GM18499 (cell line): ENCODE measurements around the gene CNIH4.
"Not testable (repeated sequence)": the region's sequence is repeated elsewhere in the genome, so short reads cannot be mapped to it uniquely, and the experiment has no call there.

Experiments used
- ATAC-seq: cut with Tn5 transposase; IDR thresholded peaks from one replicate; pipeline ENCODE4 v1.9.1; 2021; ENCODE audit warnings: moderate number of reproducible peaks; ENCODE audit not compliant: insufficient read depth, unreplicated experiment

Gene CNIH4

DNA sequence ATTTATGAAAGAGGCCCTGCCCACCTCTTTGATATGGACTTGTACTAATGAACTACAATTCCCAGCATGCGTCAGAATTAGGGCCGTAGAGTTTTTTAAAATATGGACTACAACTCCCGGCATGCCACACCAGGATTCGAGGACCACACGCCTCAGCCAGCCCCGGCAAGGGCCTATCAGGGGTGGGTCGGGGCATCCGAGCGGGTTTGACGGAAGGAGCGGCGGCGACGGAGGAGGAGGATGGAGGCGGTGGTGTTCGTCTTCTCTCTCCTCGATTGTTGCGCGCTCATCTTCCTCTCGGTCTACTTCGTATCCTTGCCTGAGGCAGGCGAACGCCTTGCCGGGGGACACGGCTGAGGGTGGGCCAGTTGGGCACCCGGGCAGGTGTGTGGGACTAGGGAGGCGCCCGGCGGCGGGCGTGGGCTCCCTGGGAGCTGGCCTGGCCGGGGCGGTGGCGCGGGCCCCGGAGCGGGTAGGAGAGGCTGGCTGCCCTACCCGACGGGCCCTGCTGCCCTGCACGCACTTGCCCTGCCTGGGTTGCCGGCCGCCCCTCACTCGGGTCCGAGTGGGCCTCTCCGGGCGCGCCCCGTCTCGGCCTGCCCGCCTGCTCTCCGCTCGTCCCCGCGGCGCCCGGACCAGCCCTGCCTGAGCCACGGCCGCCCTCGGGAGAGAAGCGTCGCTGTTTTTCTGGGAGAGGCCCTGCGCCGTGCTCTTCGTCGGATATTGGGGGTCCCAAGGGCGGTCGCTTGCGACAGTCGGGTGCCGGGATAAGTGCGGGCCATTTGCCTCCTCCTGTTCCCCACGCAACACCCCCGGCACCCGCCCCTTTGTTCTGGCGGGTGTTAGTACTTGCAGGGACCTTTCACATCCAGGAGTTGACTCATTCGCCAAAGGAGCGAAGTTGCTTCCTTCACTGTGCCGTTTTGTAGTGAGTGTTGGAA lies at the start of gene CNIH4:
Gene CNIH4, plus strand, starts transcription at position 195 of the 941 bp plus-strand sequence. Its CDS starts 46 bp downstream, at position 241.
- peak; percentile 93 for ATAC-seq

DNA sequence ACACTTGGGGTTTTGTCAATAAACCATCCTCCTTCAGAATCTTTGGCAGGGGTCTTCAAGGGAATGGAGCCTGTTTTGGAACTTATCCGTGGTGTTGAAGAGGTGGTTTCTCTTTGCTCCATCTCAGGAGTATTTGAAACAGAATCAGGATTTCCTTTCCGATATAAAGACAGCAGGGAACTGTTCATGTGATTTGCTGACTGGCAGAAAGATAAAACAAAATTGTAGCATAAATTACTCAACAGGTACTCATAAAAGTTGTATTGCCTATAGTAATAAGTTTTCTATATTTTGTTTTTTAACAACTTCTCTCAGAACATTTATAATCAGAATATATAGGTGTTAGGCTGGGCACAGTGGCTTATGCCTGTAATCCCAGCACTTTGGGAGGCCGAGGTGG lies 48.6 kb upstream of the CNIH4 start:
- no peak for ATAC-seq

DNA sequence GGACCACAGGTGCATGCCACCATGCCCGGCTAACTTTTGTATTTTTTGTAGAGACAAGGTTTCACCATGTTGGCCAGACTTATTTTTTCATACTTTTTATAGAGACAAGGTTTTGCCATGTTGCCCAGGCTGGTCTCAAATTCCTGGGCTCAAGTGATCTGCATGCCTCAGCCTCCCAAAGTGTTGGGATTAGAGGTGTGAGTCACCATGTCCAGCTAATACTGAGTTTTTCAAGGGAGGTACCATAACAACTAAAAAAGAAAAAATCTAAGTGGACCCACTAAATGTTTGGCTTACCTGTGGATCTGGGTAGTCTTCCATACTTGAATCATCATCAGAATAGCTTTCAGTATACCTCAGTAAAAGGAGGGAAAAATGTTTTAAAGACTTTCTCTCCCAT lies 45.2 kb upstream of the CNIH4 start:
- ATAC-seq = not testable (repeated sequence)

DNA sequence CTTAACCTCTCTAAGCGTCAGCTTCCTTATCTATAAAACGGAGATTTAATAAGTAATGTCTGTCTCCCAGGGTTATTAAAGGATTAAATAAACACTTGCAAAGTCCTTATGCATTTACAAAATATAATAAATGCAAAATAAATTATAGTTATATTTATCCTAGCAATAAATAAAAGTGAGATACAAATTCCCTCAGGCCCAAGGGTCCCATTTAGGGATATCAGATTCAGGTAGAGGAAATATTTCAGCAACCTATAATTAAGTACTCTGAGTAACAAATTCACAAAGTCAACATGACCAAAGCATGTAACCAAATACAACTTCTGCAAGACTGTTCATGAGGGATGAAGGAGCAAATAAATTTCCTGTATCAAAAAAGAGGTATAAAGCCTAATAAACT lies 44.7 kb upstream of the CNIH4 start:
- no peak for ATAC-seq

DNA sequence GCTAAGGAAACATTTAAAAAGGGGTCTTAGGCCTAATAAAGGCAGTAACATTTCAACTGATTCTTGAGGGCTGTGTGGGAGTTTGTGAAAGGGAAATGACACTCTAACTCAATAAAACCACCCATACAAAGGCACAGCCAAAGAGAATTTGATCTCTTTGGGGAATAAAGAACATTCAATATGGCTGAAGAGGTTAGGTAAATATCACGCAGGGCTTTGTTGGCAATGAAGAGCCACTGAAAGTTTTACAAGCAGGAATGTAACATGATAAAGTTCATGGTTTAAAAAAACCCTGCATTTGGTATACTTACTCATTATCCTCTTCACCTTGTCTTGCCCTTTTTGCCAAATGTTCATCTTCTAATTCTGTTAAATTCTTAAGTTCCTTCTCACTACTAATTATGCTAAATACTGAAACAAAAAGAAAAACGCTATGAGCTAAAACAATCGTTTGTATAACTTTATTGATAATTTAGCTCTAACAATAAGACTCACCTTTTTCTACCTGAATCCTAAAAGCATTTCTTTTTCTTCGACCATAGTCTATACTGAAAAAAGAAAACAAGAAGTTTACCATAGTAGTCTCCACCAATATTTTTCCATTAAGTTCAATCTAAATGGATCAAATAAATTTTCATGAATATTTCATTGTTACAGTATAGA lies 39.2 kb upstream of the CNIH4 start:
- no peak for ATAC-seq

DNA sequence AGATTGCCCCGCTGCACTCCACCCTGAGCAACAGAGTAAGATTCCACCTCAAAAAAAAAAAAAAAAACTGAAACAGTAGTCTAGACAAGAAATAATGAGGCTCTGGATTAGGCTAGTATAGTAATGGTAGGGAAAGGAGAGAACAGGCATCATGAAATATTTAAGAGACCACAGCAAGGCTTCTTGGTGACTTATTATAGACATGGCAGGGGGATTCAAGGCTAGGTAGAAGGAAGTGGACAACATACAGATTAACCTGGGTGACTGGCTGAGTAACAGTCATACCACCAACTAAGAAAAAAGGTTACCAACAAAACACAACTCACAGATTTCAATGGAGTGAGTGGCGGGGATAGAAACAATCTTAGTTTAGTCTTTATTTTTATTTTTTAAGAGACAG lies 35.0 kb upstream of the CNIH4 start:
- no peak for ATAC-seq

DNA sequence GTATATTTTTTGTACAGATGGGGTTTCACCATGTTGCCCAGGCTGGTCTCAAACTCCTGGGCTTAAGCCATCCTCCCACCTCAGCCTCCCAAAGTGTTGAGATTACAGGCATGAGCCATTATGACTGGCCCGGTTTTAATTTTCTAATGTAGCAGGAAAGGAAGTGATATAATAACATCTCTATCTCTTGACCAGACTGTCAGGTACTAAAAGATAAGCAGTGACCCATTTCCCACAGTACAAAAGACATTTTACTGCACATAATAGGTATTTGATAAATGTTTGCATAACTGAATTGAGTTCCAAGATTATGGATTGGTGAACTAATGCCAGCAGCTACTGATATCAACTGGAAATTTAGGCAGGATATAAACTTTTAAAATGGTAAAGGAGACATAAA lies 30.7 kb upstream of the CNIH4 start:
- ATAC-seq = no peak

DNA sequence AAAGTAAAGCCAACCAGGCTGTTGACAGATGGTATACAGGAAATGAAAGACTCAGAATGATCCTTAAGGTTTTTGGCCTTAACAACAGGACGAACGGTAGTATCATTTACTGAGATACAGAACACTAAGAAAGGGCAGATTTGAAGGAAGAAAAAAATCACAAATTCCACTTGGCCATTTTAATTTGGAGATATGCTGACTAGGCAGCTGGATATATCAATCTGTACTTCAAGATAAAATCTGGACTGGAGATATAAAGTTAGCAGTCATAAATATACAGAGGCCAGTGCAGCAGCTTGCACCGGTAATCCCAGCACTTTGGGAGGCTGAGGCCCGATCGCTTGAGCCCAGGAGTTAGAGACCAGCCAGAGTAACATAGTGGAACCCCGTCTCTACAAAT lies 28.0 kb upstream of the CNIH4 start:
- ATAC-seq = no peak

DNA sequence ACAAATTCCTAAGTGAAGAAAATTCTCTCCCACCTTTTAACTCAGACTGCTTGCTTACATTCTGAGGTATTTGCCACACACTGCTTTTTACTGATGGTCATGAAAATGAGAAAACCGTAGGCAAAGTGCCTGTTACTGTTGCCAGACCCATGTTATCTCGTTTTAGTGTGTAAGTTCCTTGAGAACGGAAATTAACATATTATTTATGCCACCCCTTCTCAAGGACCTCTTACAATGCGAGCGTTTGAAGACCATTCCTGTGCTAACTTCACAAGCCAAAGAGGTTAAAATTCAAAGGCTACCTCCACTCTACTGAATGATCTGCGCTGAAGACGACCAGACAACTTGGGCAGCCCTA lies 27.2 kb upstream of the CNIH4 start:
- no peak for ATAC-seq

DNA sequence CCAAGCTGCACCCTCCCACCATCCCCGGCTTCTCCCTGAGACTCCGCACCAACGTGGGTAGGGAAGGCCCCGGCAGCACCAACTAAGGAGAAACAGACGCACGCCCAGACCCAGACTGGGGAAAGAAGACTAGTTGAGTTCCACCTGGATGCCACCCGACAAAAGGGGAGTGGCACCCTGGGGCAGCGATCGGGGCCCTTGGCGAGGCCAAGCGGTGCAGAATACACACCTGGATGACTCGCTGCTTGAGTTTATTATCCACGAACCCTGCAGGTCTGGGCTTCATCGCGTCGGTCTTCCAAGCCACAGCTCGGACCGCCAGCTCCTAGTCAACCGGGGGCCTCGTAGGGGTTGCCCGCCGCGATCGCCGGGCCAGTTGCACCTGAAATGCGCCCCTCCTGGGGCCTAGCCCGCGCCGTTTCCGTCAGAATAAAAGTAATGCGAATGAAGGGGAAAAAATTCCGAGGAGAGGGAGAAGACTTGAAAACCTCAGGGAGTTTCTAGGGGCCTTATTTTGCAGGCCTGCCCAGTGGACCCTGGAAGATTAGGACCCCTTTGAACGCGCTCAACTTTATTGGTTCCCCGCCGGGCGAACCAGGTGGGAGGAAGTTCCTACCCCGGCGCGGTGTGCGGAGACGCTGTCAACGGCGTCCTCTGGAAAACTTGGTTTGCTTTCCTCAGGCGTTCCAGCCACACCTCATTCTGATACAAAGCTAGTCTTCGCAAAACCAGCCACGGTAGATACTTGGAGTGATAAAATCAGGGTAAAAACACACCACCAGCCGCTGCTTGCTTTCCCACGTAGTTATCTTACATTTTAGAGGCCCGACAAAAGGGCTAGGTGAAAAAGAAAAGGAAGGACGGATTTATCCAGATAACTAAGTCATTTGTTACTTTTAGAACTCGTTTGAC lies 26.6 kb upstream of the CNIH4 start, which contains the start of gene NVL:
Gene NVL, minus strand, starts transcription at position 331 of the 912 bp plus-strand sequence. Its CDS starts 45 bp downstream, at position 286.
- peak; percentile 42 for ATAC-seq

DNA sequence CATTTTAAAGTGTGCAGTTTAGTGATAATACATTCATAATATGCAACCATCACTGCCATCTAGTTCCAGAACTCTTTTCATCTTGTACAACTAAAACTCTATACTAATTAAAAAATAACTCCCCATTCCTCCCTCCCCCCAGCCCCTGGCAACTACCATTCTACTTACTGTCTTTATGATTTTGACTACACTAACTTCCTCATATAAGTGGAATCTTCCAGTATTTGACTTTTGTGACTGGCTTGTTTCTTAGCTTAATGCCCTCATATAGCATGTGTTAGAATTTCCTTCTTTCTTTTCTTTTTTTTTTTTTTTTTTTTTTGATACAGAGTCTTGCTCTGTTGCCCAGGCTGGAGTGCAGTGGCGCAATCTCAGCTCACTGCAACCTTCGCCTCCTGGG lies 25.4 kb upstream of the CNIH4 start:
- no peak for ATAC-seq

DNA sequence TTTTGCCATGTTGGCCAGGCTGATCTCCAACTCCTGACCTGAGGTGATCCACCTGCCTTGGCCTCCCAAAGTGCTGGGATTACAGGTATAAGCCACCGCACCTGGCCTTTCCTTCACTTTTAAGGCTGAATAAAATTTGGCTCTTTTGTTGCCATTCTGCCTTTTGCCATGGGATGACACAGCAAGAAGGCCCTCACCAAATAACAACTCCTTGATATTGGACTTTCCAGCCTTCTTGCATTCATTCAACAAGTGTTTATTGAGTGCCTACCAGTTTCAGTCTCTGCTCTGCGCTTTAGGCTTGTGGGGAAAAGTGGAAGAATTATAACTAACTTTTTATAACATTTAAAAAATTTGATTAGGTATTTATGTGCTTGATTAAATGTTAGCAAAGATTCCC lies 24.9 kb upstream of the CNIH4 start:
- no peak for ATAC-seq

DNA sequence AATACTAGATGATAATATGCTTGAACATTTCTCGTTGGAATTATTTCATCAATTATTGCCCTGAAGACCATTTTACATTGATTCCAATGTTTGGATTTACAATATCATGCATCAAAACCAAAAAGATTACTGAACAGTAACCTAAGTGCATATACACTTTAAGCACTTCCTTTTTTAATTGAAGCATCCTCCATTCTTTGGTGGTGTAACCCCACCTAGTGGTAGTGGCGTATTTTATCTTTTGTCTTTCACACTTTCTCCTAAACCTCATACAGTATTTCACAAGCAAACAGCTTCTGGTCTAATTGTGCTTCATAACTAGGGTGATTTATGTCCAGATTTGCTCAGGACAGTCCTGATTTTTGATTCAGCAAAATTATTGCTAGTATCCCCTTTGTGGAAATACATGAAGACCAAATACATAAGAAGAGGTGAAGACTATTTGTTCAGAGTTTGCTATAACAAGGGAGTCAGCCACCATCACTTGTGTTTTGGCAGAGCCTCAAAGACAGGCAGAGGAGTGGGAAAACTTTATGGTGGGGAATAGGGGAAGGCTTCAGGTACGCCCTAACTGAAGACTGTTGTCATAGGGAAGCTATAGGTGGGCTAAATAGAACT lies 23.3 kb upstream of the CNIH4 start:
- ATAC-seq = peak; percentile 51

DNA sequence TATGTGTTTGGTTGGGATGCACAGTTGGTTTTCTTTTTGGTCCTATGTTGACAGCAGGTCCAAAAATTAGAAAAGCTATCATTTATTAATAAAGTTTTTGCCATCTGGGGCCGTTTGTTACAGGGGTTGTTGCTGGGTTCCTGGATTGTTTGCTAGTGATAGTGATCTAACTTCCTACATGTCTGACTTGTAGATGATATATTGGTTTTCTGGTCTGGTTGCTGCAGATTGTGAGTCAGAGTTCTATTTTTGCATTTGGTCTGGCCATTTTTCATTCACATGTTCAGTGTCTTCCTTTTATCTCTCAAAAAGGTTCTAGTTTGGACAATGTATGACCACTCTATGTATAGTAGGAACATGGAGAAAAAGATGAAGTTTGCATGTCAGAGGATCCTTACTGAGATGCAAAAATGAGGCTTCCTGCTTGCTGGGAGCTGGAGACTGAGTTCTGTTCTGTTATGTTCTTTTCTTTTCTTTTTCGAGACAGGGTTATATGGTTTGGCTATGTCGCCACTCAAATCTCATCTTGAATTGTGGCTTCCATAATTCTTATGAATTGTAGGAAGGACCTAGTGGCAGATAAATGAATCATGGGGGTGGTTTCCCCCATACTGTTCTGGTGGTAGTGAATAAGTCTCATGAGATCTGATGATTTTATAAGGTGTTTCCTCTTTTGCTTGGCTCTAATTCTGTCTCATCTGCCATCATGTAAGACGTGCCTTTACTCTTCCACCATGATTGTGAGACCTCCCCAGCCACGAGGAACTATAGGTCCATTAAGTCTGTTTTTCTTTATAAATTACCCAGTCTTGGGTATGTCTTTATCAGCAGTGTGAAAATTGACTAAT lies 22.5 kb upstream of the CNIH4 start:
- no peak for ATAC-seq

DNA sequence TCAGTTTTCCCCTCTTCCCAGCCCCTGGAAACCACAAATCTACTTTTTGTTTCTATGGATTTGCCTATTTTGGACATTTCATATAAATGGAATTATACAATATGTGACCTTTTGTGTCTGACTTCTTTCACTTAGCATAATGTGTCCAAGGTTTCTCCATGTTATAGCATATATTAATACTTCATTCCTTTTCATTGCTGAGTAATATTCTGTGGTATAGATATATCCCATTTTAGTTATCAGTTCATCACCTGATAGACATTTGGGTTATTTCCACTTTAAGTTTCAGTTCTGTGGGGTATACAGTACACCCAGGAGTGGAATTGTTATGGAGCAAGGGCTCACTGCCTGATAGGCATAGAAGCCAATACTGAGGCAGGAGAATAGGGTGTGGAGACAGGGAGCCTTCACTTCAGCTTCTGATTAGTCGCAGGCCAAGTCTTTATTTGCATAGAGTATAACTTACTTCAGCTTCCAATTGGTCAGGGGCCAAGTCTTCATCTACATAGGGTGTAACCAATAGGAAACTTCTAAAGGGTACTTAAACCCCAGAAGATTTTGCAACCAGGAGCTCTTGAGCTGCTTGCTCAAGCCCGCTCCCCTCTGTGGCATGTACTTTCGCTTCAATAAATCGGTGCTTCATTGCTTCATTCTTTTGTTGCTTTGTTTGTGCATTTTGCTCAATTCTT lies 18.4 kb upstream of the CNIH4 start:
- ATAC-seq = no peak

DNA sequence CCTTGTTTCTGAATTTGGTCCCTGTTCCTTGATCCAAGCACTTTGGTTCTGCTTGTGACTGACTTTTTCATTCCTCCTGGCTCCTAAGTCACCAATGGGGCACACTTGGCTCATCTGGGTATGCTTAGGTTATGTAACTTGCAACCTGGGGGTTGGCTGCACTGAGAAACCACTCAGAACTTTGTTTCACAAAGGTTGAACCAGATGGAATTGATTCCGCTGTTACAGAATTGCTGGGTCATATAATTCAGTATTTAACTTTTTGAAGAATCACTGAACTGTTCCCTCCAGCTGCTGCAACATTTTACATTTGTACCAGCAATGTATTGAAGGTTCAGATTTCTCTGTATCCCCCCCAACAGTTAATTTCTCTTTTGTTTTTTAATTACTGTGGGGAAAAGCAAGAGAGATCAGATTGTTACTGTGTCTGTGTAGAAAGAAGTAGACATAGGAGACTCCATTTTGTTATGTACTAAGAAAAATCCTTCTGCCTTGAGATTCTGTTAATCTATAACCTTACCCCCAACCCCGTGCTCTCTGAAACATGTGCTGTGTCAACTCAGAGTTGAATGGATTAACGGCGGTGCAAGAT lies 17.1 kb upstream of the CNIH4 start:
- ATAC-seq = no peak

DNA sequence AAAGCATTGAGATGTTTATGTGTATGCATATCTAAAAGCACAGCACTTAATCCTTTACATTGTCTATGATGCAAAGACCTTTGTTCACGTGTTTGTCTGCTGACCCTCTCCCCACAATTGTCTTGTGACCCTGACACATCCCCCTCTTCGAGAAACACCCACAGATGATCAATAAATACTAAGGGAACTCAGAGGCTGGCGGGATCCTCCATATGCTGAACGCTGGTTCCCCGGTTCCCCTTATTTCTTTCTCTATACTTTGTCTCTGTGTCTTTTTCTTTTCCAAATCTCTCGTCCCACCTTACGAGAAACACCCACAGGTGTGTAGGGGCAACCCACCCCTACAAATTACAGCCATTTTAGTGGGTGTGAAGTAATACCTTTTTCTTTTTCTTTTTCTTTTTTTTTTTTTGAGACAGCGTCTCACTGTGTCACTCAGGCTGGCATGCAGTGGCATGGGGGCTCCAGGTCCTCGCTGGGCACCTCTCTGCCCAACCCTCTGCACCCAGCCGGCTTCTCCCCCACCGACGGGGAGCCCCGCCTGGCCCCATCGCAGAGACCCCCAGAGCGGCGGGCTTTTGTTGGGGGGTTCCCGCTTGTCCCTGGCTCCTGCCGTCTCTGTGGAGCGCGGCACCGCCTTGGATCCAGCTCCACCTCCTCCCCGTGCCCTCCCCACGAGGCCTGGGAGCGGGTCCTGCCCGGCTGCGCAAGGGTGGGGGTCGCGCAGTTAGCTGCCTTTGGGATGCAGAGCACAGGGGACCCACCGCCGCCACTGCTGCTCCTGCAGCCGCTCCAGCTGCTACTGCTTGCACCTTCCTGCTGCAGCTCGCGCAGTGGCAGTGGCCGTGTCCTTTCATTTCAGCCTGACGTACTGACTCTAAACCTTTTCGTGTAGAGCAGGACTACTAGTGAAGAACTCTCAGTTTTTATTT lies 16.0 kb upstream of the CNIH4 start:
- ATAC-seq = not testable (repeated sequence)
